ENCODE data around the gene LKAAEAR1. TPM values are rescaled to one million over a fixed set of nuclear protein-coding genes. Genes with fewer than 3 reads are reported as not detected.

The LKAAEAR1 gene
- total and polyA plus RNA-seq, 2 of the 13 experiments (the other 11 are each of a cell fraction or from before 2014, with no cell fraction given): not detected

- TF ChIP-seq ZBTB26 (CRISPR knock-in tag; IDR thresholded peaks at IDR 0.05; ENCODE audit: borderline replicate concordance) (no peak), MED8 (CRISPR knock-in tag; IDR thresholded peaks at IDR 0.05; ENCODE audit: insufficient replicate concordance) (no peak), SOX5 (CRISPR knock-in tag; IDR thresholded peaks at IDR 0.05; ENCODE audit: borderline replicate concordance) (no peak), SKI (IDR thresholded peaks at IDR 0.05; ENCODE audit: partially characterized antibody) (no peak), ZBTB8A (CRISPR knock-in tag; IDR thresholded peaks at IDR 0.05; ENCODE audit: borderline replicate concordance, low read depth) (0 out of 2 replicates have a peak, but pooled peaks have one; percentile 40), NFAT5 (CRISPR knock-in tag; IDR thresholded peaks at IDR 0.05) (no peak), HNRNPUL1 (IDR thresholded peaks at IDR 0.05; ENCODE audit: low read depth, low read length) (no peak), PHF20 (CRISPR knock-in tag; IDR thresholded peaks at IDR 0.05) (no peak), SPEN (CRISPR knock-in tag; IDR thresholded peaks at IDR 0.05; ENCODE audit: low read depth) (no peak), ZNF503 (CRISPR knock-in tag; IDR thresholded peaks at IDR 0.05) (no peak), NKX3-1 (CRISPR knock-in tag; IDR thresholded peaks at IDR 0.05) (no peak), SMYD3 (CRISPR knock-in tag; IDR thresholded peaks at IDR 0.05) (no peak), ZNF296 (CRISPR knock-in tag; conservative IDR thresholded peaks at IDR 0.05) (no peak), RERE (CRISPR knock-in tag; IDR thresholded peaks at IDR 0.05; ENCODE audit: low read depth) (no peak), HNRNPLL (IDR thresholded peaks at IDR 0.05; ENCODE audit: low read depth, low read length, poor library complexity, severe bottlenecking) (no peak), TCF12 (IDR thresholded peaks at IDR 0.05) (no peak), TCF12 (CRISPR knock-in tag; IDR thresholded peaks at IDR 0.05) (peak; percentile 48; the same call in 1 of the 2 replicates)
Observed at GRCh38 chr20:64049878-64050260, 34.3 kb downstream of the LKAAEAR1 start (continued).

Measured in HepG2 (cell line).